Measurements from ENCODE around the gene LIPT2.

GRCh38 chr11:74471668-74472429, 21.7 kb downstream of the LIPT2 start:
- no peak for TF ChIP-seq RCOR1 (IDR thresholded peaks at IDR 0.05; ENCODE audit: low read length)
- TF ChIP-seq GABPA (IDR thresholded peaks at IDR 0.05; ENCODE audit: low read depth) = no peak
- TF ChIP-seq RXRA (IDR thresholded peaks at IDR 0.05; ENCODE audit: borderline replicate concordance, low read depth) = no peak
- TF ChIP-seq, protein P1, sequence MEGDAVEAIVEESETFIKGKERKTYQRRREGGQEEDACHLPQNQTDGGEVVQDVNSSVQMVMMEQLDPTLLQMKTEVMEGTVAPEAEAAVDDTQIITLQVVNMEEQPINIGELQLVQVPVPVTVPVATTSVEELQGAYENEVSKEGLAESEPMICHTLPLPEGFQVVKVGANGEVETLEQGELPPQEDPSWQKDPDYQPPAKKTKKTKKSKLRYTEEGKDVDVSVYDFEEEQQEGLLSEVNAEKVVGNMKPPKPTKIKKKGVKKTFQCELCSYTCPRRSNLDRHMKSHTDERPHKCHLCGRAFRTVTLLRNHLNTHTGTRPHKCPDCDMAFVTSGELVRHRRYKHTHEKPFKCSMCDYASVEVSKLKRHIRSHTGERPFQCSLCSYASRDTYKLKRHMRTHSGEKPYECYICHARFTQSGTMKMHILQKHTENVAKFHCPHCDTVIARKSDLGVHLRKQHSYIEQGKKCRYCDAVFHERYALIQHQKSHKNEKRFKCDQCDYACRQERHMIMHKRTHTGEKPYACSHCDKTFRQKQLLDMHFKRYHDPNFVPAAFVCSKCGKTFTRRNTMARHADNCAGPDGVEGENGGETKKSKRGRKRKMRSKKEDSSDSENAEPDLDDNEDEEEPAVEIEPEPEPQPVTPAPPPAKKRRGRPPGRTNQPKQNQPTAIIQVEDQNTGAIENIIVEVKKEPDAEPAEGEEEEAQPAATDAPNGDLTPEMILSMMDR (IDR thresholded peaks at IDR 0.05) = no peak
- TF ChIP-seq FOXM1 (IDR thresholded peaks at IDR 0.05; ENCODE audit: low read depth) = no peak
- TF ChIP-seq SMC3 (IDR thresholded peaks at IDR 0.05; ENCODE audit: low read depth, low read length) = no peak
- no peak for TF ChIP-seq USF2 (IDR thresholded peaks at IDR 0.05; ENCODE audit: borderline replicate concordance, low read depth, low read length)
- no peak for TF ChIP-seq SIN3A (IDR thresholded peaks at IDR 0.05; ENCODE audit: borderline replicate concordance, low read depth, low read length)
- TF ChIP-seq TCF12 (IDR thresholded peaks at IDR 0.05) = no peak
- no peak for TF ChIP-seq EZH2phosphoT487 (IDR thresholded peaks at IDR 0.05; ENCODE audit: borderline replicate concordance, low read depth)
